Activated CD4-positive, CD25-positive, alpha-beta regulatory T cell treated with anti-CD3 and anti-CD28 coated beads, Interleukin-2, amount 50 U/mL, for 24 hours (primary cell): ENCODE data around the gene ATG10.
"Not testable (repeated sequence)": the region's sequence is repeated elsewhere in the genome, so short reads cannot be mapped to it uniquely, and the experiment has no call there.

Experiments used
- ATAC-seq, 2 donors: fragments of 150-1000 bp; cut with Tn5 transposase; one replicate each; pipeline ENCODE4 v1.10.0; 2021; ENCODE audit warnings: mild to moderate bottlenecking in 1 of 2, moderate library complexity in 1 of 2

ATG10 gene

GRCh38 chr5:82139837-82140236 is 168.0 kb downstream of the ATG10 start:
- not testable (repeated sequence) for ATAC-seq

- no peak for ATAC-seq
Observed at GRCh38 chr5:82142217-82142841, 170.5 kb downstream of the ATG10 start.

- no peak for ATAC-seq
Observed at GRCh38 chr5:82142928-82143577, 171.2 kb downstream of the ATG10 start.

GRCh38 chr5:82147860-82148573 is 176.2 kb downstream of the ATG10 start:
- no peak for ATAC-seq

GRCh38 chr5:82149434-82149833 is 177.6 kb downstream of the ATG10 start:
- ATAC-seq = no peak

GRCh38 chr5:82150559-82150958 is 178.7 kb downstream of the ATG10 start:
- no peak for ATAC-seq

- no peak for ATAC-seq
Observed at GRCh38 chr5:82151204-82151603, 179.4 kb downstream of the ATG10 start.

- no peak for ATAC-seq
Observed at GRCh38 chr5:82151662-82152061, 179.8 kb downstream of the ATG10 start.

- no peak for ATAC-seq
Observed at GRCh38 chr5:82152978-82153481, 181.2 kb downstream of the ATG10 start.

- no peak for ATAC-seq
Observed at GRCh38 chr5:82154776-82155175, 183.0 kb downstream of the ATG10 start.

- no peak for ATAC-seq
Observed at GRCh38 chr5:82155305-82155704, 183.5 kb downstream of the ATG10 start.

GRCh38 chr5:82156874-82157273 is 185.1 kb downstream of the ATG10 start:
- no peak for ATAC-seq

- ATAC-seq = no peak
Observed at GRCh38 chr5:82158755-82159413, 187.1 kb downstream of the ATG10 start.

- ATAC-seq = no peak
Observed at GRCh38 chr5:82160948-82161347, 189.1 kb downstream of the ATG10 start.

- no peak for ATAC-seq
Observed at GRCh38 chr5:82162573-82162972, 190.8 kb downstream of the ATG10 start.

GRCh38 chr5:82163452-82164175 is 191.8 kb downstream of the ATG10 start:
- ATAC-seq = no peak

- no peak for ATAC-seq
Observed at GRCh38 chr5:82164176-82164976, 192.6 kb downstream of the ATG10 start.

GRCh38 chr5:82164977-82165713 is 193.3 kb downstream of the ATG10 start:
- ATAC-seq = no peak

GRCh38 chr5:82165740-82166530 is 194.1 kb downstream of the ATG10 start:
- peak; percentile 58 to 74 for ATAC-seq

GRCh38 chr5:82167372-82167935 is 195.6 kb downstream of the ATG10 start:
- ATAC-seq = no peak
